SK-N-SH treated with all-trans-retinoic acid at 6 μM for 48 hours (cell line): Measurements from ENCODE around the gene GNAQ.

Experiments
- ATAC-seq: fragments of 200-7000 bp; cut with Tn5 transposase; 3 replicates; pipeline ENCODE4 v1.9.1; 2020; ENCODE audit warnings: mild to moderate bottlenecking, moderate library complexity
- ARNTL ChIP-seq: fragments of 450-650 bp; formaldehyde crosslinking; IDR thresholded peaks from 2 replicates; pipeline ENCODE4 v1.5.0; 2020; ENCODE audit warnings: low read depth, mild to moderate bottlenecking, moderate library complexity, borderline replicate concordance
- BACH2 ChIP-seq: fragments of 250-450 bp; sonication (Bioruptor Pico); IDR thresholded peaks from 2 replicates; pipeline ENCODE4 v1.9.0; 2021; ENCODE audit warnings: mild to moderate bottlenecking, borderline replicate concordance
- CSDC2 ChIP-seq: fragments of 250-450 bp; sonication (Bioruptor Pico); IDR thresholded peaks from 2 replicates; pipeline ENCODE4 v1.5.0; 2020; ENCODE audit warnings: mild to moderate bottlenecking, moderate library complexity
- ESRRG ChIP-seq: fragments of 250-450 bp; sonication (Bioruptor Pico); IDR thresholded peaks from 2 replicates; pipeline ENCODE4 v1.6.1; 2021; ENCODE audit warnings: mild to moderate bottlenecking
- GLIS3 ChIP-seq: fragments of 250-450 bp; sonication (Bioruptor Pico); IDR thresholded peaks from 2 replicates; pipeline ENCODE4 v1.5.0; 2020; ENCODE audit warnings: mild to moderate bottlenecking, moderate library complexity
- ISL1 ChIP-seq: fragments of 250-450 bp; sonication (Bioruptor Pico); IDR thresholded peaks from 2 replicates; pipeline ENCODE4 v2.1.2; 2022; ENCODE audit warnings: mild to moderate bottlenecking, moderate library complexity
- OSR1 ChIP-seq: fragments of 250-450 bp; sonication (Bioruptor Pico); IDR thresholded peaks from 2 replicates; pipeline ENCODE4 v1.8.0; 2022; ENCODE audit warnings: moderate library complexity, mild to moderate bottlenecking, inconsistent platforms
- PATZ1 ChIP-seq: fragments of 250-450 bp; sonication (Bioruptor Pico); IDR thresholded peaks from 2 replicates; pipeline ENCODE4 v1.8.0; 2020; ENCODE audit warnings: mild to moderate bottlenecking, moderate library complexity, borderline replicate concordance
- POU6F1 ChIP-seq: fragments of 250-450 bp; sonication (Bioruptor Pico); IDR thresholded peaks from 2 replicates; pipeline ENCODE4 v1.8.0; 2021; ENCODE audit warnings: low read depth, mild to moderate bottlenecking, moderate library complexity, borderline replicate concordance
- PPARA ChIP-seq: fragments of 250-450 bp; sonication (Bioruptor Pico); IDR thresholded peaks from 2 replicates; pipeline ENCODE4 v1.5.0; 2020; ENCODE audit warnings: mild to moderate bottlenecking, borderline replicate concordance
- RARB ChIP-seq: fragments of 250-450 bp; sonication (Bioruptor Pico); IDR thresholded peaks from 2 replicates; pipeline ENCODE4 v1.8.0; 2021; ENCODE audit warnings: mild to moderate bottlenecking, moderate library complexity
- SNAI2 ChIP-seq: fragments of 250-450 bp; sonication (Bioruptor Pico); IDR thresholded peaks from 2 replicates; pipeline ENCODE4 v1.5.0; 2020; ENCODE audit warnings: mild to moderate bottlenecking, moderate library complexity
- TCF4 ChIP-seq: fragments of 250-450 bp; sonication (Bioruptor Pico); IDR thresholded peaks from 2 replicates; pipeline ENCODE4 v1.8.0; 2021; ENCODE audit warnings: mild to moderate bottlenecking, moderate library complexity, borderline replicate concordance
- TOX ChIP-seq: fragments of 250-450 bp; sonication (Bioruptor Pico); IDR thresholded peaks from 2 replicates; pipeline ENCODE4 v1.8.0; 2021; ENCODE audit warnings: mild to moderate bottlenecking, moderate library complexity, borderline replicate concordance
- TSHZ2 ChIP-seq: fragments of 250-450 bp; sonication (Bioruptor Pico); IDR thresholded peaks from 2 replicates; pipeline ENCODE4 v1.5.0; 2020; ENCODE audit warnings: mild to moderate bottlenecking, moderate library complexity
- ZC3H10 ChIP-seq: fragments of 250-450 bp; sonication (Bioruptor Pico); IDR thresholded peaks from 2 replicates; pipeline ENCODE4 v1.5.1; 2021; ENCODE audit warnings: mild to moderate bottlenecking, moderate library complexity
- ZFP3 ChIP-seq: fragments of 250-450 bp; sonication (Bioruptor Pico); IDR thresholded peaks from 2 replicates; pipeline ENCODE4 v1.5.0; 2020; ENCODE audit warnings: mild to moderate bottlenecking, moderate library complexity
- ZFP30 ChIP-seq: fragments of 450-650 bp; formaldehyde crosslinking; IDR thresholded peaks from 2 replicates; pipeline ENCODE4 v1.5.0; 2022; ENCODE audit warnings: mild to moderate bottlenecking, moderate library complexity
- ZNF565 ChIP-seq: fragments of 450-650 bp; formaldehyde crosslinking; conservative IDR thresholded peaks from 2 replicates; pipeline ENCODE4 v1.5.0; 2020; ENCODE audit warnings: low read depth, mild to moderate bottlenecking, moderate library complexity
- ZNF70 ChIP-seq: fragments of 450-650 bp; formaldehyde crosslinking; IDR thresholded peaks from 2 replicates; pipeline ENCODE4 v1.5.0; 2020; ENCODE audit warnings: mild to moderate bottlenecking, moderate library complexity
- ZNF8 ChIP-seq: fragments of 450-650 bp; formaldehyde crosslinking; IDR thresholded peaks from 2 replicates; pipeline ENCODE4 v1.5.0; 2020; ENCODE audit warnings: mild to moderate bottlenecking, moderate library complexity

GNAQ gene

GRCh38 chr9:77980622-77981021 is 51.0 kb downstream of the GNAQ start:
- ATAC-seq = peak; percentile 22; the same call in 2 of the 3 replicates
- no peak for TF ChIP-seq GLIS3
- TF ChIP-seq, all 23 proteins: peak for 0

- no peak for TF ChIP-seq ZNF565 (CRISPR knock-in tag)
- TF ChIP-seq ESRRG = no peak
- no peak for TF ChIP-seq GLIS3
- TF ChIP-seq ZFP30 (CRISPR knock-in tag) = no peak
- TF ChIP-seq POU6F1 = no peak
- TF ChIP-seq ZC3H10 = no peak
- no peak for TF ChIP-seq ARNTL (CRISPR knock-in tag)
- ATAC-seq = no peak
These were observed 53.4 kb downstream of the GNAQ start for GRCh38 chr9:77978086-77978781.

- TF ChIP-seq ZNF8 (CRISPR knock-in tag) (no peak), ISL1 (no peak), ZFP3 (CRISPR knock-in tag) (no peak), SNAI2 (CRISPR knock-in tag) (no peak), BACH2 (no peak), ESRRG (no peak), PATZ1 (CRISPR knock-in tag) (no peak), TOX (CRISPR knock-in tag) (no peak), PPARA (CRISPR knock-in tag) (no peak), OSR1 (no peak), CSDC2 (CRISPR knock-in tag) (no peak), ZFP30 (CRISPR knock-in tag) (no peak)
- TF ChIP-seq, all 23 proteins: peak for 0
- ATAC-seq = peak; percentile 80
These were observed 54.4 kb downstream of the GNAQ start for GRCh38 chr9:77977210-77977611.

- TF ChIP-seq ZNF565 (CRISPR knock-in tag) (no peak), PPARA (CRISPR knock-in tag) (no peak), TSHZ2 (CRISPR knock-in tag) (no peak), PATZ1 (CRISPR knock-in tag) (no peak), POU6F1 (no peak), OSR1 (no peak), TOX (CRISPR knock-in tag) (no peak), ZNF70 (no peak), TCF4 (CRISPR knock-in tag) (no peak), ISL1 (no peak), GLIS3 (no peak), RARB (CRISPR knock-in tag) (no peak), ZFP30 (CRISPR knock-in tag) (no peak), SNAI2 (CRISPR knock-in tag) (no peak)
- no peak for ATAC-seq
These were observed 55.8 kb downstream of the GNAQ start for GRCh38 chr9:77975806-77976205.
